Stimulated activated CD8-positive, alpha-beta memory T cell treated with anti-CD3 and anti-CD28 coated beads, Interleukin-4, amount 100 ng/mL, for 4 hours (primary cell): ENCODE results near the gene CLCN7.

Experiments used
- DNase-seq, 2 donors: peaks; one replicate each; pipeline ENCODE4 v3.0.0-alpha.2; 2020; ENCODE audit warnings: low read depth in 2 of 2, low spot score in 1 of 2

The CLCN7 gene

DNA sequence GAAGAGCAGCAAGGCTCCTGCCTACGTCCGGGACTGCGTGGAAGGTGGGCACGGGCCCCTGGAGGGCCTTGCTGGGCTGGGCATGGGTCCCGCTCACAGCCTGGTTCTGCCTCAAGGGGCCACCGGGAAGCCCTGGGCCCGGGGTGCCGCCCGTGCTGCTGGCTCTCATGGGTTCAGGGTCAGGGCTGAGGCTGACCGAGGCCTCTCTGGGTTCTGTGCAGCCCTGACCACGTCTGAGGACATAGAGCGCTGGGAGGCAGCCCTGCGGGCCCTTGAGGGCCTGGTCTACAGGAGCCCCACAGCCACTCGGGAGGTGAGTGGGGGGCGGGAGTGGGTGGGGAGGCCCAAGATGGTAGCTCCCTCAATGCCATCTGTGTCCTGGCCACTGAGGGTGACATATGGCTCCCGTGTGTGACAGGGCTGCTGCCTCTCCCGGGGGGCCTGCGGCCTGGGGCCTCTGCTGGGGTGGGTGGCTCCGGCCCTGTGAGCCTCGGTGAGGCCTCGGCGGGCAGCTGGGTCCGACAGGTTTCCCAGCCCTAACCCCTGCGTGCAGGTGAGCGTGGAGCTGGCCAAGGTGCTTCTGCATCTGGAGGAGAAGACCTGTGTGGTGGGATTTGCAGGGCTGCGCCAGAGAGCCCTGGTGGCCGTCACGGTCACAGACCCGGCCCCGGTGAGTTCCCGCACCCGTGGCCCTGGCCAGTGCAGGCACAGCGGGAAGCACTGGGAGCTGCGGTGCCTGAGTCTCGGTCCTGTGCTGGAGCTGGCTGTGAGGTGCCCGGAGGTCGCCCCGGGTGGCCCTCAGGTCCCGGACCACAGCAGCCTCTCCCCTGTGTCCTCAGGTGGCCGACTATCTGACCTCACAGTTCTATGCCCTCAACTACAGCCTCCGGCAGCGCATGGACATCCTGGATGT, 27.5 kb upstream of the CLCN7 start:
- no peak for DNase-seq

DNA sequence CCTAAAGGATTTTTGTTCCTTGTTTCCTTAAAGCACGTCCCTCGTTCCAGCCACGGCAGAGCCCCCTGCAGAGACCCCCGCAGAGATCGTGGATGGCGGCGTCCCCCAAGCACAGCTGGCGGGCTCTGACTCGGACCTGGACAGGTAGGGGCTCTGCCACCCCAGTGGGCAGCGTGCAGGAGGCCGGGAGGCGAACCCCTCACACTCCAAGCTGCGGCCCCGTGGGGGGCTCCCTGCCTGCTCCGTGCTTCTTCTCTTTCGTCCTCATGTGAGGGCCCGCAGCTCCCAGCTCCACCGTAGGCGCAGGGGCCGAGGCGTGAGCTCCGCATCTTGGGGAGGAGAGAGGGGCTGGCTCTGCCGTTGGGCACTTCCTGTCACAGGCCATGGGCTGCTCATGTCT, 26.8 kb upstream of the CLCN7 start:
- DNase-seq = no peak

DNA sequence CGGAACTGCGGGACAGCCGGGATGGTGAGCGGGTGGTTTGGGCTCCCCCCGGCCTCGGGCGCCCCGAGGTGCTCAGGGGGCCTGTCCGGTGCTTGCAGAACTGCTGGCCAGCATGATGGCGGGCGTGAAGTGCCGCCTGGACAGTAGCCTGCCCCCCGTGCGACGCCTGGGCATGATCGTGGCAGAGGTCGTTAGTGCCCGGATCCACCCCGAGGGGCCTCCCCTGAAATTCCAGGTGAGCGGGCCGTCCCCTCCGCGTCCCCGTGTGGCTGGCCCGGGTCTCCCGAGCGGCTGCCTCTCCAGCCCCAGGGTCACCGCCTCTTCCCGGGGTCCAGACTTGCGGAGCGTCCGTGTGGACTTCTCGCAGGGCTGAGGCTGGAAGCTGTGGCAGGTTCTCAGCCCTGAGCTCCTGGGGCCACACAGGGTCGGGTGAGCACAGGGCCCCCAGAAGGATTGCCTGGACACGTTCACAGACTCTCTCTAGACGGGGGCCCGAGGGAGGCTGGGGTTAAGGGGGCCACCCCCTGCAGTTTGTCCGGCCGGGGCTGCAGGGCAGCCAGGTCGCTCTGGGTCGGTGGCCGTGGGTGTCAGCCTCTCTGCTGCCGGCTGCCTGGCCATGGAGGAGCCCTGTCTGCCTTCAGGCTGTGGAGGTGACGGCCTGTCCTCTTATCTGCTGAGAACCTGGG, 25.8 kb upstream of the CLCN7 start:
- no peak for DNase-seq

DNA sequence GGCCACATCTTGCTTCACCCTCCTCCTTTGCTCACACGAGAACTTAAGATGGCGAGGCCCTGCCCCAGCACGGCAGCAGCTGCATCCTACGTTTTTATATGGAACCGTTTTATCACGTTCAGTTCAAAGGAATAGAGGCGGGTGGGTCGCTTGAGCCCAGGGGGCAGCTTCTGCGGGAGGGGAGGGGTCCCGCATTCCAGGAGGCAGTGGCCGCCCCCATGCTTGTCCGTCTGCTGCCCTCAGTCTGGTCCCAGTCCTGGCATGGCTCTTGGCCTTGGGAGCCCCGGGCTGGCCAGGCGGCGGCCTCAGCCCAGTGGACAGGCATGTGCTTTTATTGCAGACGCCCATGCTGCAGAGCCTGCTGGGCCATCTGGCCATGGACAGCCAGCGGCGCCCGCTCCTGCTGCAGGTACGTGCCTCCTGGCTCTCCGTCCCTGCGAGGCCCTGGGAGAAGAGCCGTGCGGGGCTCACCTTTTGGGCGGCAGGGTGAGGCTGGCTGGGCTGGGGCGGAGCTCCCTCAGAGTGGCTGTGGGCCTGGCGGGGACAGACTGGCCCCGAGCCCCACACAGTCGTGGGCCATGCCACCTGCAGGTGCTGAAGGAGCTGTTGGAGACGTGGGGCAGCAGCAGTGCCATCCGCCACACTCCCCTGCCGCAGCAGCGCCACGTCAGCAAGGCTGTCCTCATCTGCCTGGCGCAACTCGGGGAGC, 25.1 kb upstream of the CLCN7 start:
- DNase-seq = no peak

DNA sequence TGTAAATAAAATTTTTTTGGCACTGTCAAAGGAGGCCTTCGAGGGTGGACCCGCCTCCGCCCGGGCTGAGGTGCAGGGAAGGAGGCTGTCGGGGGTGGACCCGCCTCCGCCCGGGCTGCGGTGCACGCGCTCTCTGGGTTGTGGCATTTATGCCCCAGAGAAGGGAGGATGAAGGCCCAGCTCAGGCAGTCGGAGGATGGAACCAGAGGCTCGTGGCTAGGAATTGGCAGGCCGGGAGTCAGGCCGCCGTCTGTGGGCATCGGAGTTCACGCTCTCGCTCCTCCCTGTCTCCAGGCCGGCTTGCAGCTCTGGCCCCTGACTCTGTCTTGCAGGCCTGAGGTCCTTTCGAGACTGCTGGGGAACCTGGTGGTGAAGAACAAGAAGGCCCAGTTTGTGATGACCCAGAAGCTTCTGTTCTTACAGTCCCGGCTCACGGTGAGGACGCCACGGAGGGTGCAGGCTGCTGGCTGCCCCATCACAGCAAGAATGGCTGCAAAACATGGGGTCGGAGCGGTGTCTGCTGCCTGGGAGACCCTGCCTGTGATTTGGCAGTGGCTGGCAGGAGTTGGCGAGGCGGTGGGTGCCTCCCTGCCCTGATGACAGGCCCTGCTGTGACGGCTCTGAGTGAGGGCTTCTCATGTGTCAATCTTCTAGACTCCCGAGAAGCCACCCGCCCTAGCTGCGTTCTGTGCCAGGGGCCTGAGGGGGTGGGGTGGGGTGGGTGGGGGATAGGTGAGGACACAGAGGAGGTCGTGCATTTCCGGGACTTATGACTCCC, 24.3 kb upstream of the CLCN7 start:
- DNase-seq = no peak

DNA sequence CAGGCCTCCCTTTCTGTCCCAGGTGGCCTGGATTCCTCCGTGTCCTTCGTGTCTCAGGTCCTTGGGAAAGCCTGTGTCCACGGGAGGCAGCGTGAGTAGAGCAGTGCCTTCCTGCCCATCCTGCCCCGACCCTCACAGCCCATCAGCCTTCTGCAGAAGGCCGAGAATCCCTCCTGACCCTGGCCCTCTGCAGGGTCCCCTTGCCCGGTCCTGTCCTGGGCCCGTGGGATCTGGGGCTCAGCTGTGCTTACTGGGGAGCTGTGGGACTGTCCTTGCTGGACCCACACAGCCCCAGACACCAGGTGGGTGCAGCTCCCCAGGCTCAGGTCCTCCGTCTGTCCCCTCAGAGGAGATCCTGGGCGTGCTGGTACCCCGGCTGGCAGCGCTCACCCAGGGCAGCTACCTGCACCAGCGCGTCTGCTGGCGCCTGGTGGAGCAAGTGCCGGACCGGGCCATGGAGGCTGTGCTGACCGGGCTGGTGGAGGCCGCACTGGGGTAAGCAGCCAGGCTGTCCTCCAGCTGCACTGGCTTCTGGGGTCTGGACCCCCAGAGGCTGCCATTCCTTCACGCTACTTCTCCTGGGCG, 22.3 kb upstream of the CLCN7 start:
- DNase-seq = no peak

DNA sequence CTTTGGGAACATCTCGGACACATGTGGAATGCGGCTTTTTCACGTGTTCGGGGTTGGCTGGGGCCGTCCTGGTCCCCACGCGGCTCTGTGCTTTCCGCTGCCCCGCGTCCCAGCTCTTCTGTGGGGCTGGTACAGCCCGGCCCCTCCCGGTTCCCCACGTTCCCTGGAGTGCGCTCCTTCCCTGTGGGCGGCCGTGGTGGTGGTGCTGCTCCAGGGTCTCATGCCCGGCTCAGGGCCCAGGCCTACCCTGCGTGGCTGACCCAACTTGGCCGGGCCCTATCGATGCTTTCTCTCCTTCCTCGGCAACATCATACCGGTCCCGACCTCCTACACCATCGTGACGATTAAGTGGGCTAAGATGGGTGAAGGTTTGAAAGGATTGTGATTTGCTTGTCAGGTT, 21.6 kb upstream of the CLCN7 start:
- DNase-seq = no peak

DNA sequence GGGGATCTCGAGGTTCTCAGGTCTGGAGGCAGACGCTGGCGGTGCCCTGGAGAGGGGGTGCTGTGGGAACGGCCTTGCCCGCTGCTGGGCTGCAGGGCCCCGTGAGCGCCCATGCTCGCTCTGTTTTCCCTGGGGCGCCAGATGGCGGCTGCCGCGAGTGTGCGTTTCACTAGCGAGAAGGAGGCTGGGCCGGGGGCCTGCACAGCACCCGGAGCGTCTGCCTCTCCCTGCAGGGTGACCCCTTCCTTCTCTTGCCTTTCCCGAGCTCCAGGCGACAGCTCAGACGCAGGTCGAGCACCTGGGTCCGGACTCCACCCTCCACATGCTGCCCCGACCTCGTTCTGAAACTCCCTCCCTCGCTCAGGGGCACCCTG, 21.0 kb upstream of the CLCN7 start:
- no peak for DNase-seq

DNA sequence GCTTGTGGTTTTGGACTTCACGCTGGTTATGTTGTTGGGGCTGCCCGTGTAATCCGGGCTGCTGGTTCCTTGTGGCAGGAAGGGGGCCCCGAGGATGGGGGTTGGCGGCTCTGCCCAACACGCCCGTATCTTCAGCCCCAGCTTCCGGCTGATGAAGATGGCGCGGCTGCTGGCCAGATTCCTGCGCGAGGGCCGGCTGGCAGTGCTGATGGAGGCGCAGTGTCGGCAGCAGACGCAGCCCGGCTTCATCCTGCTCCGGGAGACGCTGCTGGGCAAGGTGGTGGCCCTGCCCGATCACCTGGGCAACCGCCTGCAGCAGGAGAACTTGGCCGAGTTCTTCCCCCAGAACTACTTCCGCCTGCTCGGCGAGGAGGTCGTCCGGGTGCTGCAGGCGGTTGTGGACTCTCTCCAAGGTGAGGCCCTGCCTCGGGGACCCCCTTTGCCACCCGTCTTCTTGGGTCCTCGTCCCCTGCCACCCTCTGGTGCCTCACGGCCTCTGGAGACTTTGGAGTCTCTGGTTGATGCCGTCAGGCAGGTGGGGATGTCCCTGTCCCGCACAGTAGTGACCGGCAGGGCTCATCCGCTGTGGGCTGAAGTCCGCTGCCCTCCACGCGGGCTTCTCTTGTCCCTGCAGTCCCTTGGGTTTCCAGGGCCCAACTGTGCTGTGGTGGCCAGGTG, 20.5 kb upstream of the CLCN7 start:
- DNase-seq = no peak

DNA sequence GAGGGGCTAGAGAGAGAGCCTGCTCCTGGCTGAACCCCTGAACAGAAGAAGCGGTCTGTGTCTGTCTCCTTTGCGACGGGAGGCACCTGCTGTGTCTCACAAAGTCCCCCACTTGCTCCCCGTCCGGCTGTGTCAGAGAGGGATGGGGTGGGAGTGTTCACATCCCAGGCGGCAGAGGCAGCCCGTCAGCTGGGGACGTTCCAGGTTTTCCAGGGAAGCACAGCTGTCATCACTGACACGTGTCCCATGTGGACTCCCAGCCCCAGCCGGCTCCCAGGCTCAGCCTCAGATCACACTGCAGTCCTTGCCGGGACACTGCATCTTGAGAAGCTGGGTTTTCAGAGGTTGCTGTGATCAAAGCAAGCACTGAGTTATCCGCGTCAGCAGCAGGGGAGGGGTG, 19.9 kb upstream of the CLCN7 start:
- no peak for DNase-seq

DNA sequence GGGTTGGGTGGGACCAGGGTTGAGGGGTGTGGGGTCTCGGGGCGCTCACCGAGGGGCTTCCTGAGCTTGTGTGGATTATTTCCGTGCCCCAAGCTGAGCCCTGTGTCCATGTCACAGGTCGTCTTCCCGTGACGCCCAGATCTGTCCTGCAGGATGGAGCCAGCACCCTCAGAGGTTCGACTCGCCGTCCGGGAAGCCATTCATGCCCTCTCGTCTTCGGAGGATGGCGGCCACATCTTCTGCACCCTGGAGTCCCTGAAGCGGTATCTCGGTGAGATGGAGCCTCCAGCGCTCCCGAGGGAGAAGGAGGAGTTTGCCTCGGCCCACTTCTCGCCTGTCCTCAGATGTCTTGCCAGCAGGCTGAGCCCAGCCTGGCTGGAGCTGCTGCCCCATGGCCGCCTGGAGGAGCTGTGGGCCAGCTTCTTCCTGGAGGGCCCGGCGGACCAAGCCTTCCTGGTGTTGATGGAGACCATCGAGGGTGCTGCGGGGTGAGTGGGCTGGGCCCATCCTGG, 19.4 kb upstream of the CLCN7 start:
- no peak for DNase-seq

DNA sequence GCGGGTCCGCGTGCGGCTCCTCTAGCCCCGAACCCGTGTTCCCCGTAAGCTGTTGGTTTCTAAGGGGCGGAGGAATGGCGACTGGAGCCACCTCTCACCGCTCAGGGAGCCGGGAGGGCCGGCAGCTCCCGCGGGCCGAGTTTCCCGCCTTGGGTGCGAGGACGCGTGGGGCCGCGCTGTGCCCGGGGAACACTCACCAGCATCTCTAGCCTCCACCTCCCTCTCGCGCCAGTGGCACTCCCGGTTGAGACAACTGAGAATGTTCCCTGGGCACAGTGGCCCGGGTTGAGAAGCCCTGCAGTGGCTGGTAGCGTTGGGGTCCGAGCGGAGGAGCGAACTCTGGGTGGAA, 18.9 kb upstream of the CLCN7 start:
- no peak for DNase-seq

DNA sequence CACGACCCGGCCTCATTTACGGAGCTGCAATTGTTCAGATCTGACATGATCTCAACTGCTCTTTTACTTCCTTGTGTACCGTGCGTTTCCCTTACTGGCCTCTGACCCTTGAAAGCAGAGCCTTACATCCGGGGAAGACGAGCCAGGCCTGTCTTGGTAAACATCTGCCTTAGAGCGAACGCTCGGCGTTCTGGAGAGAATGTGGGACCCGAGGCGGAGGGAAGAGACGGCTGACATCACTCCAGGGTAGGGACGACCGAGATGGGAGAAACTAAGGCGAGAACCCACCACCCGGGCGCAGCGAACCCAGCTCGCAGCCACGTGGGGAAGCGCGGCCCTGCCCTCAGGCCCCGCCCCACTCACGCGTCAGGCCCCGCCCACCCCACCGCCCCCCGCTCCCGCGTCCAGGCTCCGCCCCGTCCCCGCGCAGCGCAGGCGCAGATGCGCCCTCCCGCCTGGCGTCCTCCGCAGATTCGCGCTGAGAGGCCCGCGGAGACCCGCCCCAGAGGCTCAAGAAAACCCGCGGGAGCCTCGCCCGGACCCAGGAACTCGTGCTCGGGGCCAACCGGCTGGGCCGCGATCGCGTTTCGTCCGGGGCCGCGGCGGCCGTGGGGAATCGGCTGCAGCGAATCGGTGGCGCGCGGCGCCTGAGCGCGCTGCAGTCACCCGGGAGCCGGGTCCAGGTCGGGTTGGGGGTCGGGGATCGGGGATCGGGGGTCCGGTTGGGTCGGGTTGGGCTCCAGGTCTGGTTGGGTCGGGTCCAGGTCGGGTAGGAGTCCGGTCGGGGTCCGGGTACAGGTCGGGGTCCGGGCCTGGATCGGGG, 18.3 kb upstream of the CLCN7 start, which contains the start of gene TELO2:
Gene TELO2, plus strand, starts transcription at position 438 of the 823 bp plus-strand sequence. CDS start 922 bp downstream, outside the sequence.
- DNase-seq = peak; percentile 71 to 75

DNA sequence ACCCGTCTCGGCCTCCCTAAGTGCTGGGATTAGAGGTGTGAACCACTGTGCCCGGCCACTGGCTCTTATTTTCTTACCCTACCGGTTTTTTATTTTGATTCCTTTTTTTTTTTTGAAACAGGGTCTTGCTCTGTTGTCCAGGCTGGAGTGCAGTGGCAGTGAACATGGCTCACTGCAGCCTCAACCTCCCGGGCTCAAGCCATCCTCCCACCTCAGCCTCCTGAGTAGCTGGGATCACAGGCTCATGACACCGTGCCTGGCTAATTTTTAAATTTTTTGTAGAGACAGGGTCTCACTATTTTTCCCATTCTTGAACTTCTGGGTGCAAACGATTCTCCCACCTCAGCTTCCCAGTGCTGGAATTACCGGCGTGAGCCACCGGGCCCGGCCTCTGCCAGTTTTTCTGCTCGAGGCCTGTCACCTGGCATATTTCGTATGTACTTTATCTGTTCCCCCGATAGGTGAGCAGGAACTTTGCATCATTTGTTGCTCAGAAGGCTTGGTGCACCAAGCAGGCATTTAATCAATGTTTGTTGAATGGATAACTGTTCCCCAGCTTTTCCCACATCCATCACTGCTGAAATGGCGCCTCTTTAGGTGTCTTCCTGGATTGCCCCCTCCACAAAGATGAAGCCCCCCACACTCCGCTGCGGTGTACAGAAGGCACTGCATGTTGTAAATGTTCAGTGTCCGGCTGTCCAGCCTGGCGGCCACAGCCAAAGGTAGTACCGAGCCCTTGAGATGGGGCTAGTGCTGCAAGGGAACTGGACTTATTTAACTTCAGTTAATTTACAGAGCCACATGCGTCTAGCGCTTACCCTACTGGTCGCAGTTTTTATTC, 17.5 kb upstream of the CLCN7 start:
- DNase-seq = no peak

DNA sequence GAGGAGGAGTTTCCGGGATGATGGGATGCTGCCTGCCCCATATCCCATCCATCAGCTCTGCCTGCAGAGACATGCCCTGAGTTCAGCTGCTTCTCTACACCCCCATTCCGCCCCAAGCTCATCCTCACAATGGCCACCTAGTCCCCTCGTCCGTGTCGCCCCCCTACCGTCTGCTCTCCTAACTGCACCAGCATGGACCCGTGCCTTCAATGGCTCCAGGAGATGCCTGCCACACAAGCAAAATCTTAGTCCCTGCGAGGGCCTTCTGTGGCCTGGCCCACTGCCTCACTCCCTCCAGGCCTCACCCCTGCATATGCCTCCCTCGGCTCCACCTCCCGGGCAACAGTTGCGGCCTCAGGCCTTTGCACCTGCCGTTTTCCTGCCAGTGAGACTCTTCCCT, 16.5 kb upstream of the CLCN7 start:
- DNase-seq = no peak

DNA sequence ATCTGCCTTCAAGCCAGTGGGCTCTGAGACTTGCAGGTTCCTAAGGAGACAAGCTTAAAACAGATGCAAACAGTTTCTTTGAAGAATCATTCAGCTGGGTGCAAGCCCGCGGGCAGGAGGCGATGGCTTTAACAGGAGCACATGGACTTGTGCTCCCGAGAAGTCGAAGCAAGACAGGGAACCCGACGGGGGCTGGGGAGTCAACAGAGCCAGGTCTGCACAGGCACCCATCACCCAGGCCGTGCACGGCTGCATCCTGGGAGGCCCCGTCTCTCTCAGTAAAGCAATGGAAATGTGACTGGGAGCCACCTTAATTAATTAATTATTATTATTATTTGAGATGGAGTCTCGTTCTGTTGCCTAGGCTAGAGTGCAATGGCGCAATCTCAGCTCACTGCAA, 14.2 kb upstream of the CLCN7 start:
- DNase-seq = no peak

DNA sequence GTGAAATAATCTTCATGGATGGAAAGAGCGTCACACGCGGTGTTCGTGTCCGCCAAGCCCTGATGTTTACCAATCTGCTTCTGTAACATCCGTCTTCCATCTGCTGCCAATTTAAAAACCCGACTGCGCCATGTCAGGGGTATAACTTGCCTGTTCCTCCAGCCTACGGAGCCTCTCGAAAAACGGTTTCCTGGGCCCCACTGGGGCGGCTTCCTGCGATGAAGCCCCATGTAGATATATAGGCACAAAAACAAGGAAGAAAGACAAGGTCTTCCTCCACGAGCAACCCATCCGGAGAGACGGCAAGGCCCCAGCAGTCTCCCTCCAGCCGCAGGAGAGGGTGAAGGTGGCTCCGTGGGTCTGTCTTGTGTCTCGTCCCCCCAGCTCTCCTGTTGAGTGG, 13.8 kb upstream of the CLCN7 start, which contains the start of gene PTX4:
Gene PTX4, minus strand, starts transcription at position 326 of the 400 bp plus-strand sequence. Its CDS starts 35 bp downstream, at position 291.
- no peak for DNase-seq

DNA sequence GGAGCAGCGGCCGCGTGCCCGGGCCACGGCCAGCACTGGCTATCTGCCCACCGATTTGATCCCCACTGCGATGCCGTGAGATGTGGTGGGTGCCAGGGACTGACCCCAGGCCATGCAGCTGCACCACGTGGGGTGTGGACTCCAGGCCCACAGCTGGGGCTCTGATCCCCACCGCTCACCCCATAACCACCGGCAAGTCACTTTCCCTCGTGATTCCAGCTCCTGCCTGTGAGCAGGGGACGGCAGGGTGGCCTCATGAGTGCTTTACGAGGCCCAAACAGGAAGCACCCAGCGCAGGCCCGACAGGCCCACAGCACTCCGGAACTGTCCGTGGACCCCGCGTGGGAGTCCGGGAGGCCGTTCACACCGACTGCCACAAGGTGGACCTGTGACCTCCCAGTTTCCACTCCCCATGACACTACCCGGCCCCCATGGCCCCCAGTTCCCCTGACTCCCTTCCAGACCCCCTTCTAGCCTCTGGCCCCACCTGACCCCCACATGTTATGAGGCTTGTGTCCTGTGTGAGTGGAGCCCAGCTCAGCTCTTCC, 13.3 kb upstream of the CLCN7 start:
- DNase-seq = no peak
